Natural killer cell treated with Interleukin-12 subunit alpha and Interleukin-12 subunit beta and Interleukin-15 and Interleukin-18, amount 100 ng/mL, for 72 hours (primary cell): ENCODE data around the gene CEACAM3. TPM values are rescaled to one million over a fixed set of nuclear protein-coding genes. Genes with fewer than 3 reads are reported as not detected.

Source experiments
- ATAC-seq, 2 donors: fragments of 150-1000 bp; cut with Tn5 transposase in 1 of 2; sonication (Bioruptor Pico), chemical (Tn5 transposase) in 1 of 2; 2 replicates each; pipeline ENCODE4 v1.10.0; 2021
- DNase-seq: peaks from one replicate; pipeline ENCODE4 v3.0.0; 2022; ENCODE audit warnings: low spot score
- H3K27ac Mint-ChIP-seq, 2 donors: 1 replicate in 1 of 2; 2 replicates in 1 of 2; pipeline ENCODE4 v1.8.0; 2022; ENCODE audit warnings: mixed read lengths in 2 of 2, mild to moderate bottlenecking in 1 of 2, moderate library complexity in 1 of 2
- H3K27me3 Mint-ChIP-seq, 2 donors: 1 replicate in 1 of 2; 2 replicates in 1 of 2; pipeline ENCODE4 v1.8.0; 2022; ENCODE audit warnings: mixed read lengths in 2 of 2
- H3K36me3 Mint-ChIP-seq: one replicate; pipeline ENCODE4 v1.8.0; 2022; ENCODE audit warnings: mixed read lengths
- H3K4me1 Mint-ChIP-seq, 2 donors: 1 replicate in 1 of 2; 2 replicates in 1 of 2; pipeline ENCODE4 v1.8.0; 2022; ENCODE audit warnings: low read depth in 2 of 2, mixed read lengths in 2 of 2, mild to moderate bottlenecking in 1 of 2
- H3K4me3 Mint-ChIP-seq: one replicate; pipeline ENCODE4 v1.8.0; 2022; ENCODE audit warnings: mixed read lengths
- H3K9me3 Mint-ChIP-seq: 2 replicates; pipeline ENCODE4 v1.8.0; 2022; ENCODE audit warnings: mixed read lengths
- total RNA-seq, 2 donors: library from RNA; stranded (reverse); gene quantifications; one replicate each; pipeline ENCODE4 v1.2.3, GENCODE V29; 2022

The CEACAM3 gene
- total RNA-seq, 2 donors from 2014 or later, result not detected

- Mint-ChIP-seq H3K36me3 (peaks cover 22% of the 10 kb centered on the region), H3K4me1 (peaks cover 35 to 49% of the 10 kb centered on the region in 2 donors)
- peak; percentile 60 for DNase-seq
Observed at GRCh38 chr19:41860419-41861115, 64.2 kb downstream of the CEACAM3 start.

More at GRCh38 chr19:41860419-41861115, 64.2 kb downstream of the CEACAM3 start:
- no peaks in the 10 kb centered on the region for H3K27me3 Mint-ChIP-seq
- no peaks in the 10 kb centered on the region for H3K9me3 Mint-ChIP-seq
- peak overlapping the region; percentile 94 for H3K4me3 Mint-ChIP-seq
- H3K27ac Mint-ChIP-seq, result peak overlapping the region; percentile 93 to 98
- ATAC-seq, result no peak

Other genes with a start within 250 kb of the CEACAM3 start
- gene CEACAM21, start 220.4 kb upstream of the CEACAM3 start, total RNA-seq, result 10 to 100 TPM in 1 of 2 donors, 1 to 10 TPM in 1; 9.7 to 20.6 TPM
- not detected for gene CEACAM4, start 169.5 kb upstream of the CEACAM3 start, total RNA-seq
- gene CEACAM7, start 108.3 kb upstream of the CEACAM3 start, total RNA-seq, result not detected
- not detected for gene CEACAM5, start 88.0 kb upstream of the CEACAM3 start, total RNA-seq
- gene CEACAM6, start 41.1 kb upstream of the CEACAM3 start, total RNA-seq, result not detected
- gene LYPD4, start 48.1 kb downstream of the CEACAM3 start, total RNA-seq, result not detected
- gene DMRTC2, start 48.5 kb downstream of the CEACAM3 start, total RNA-seq, result not detected
- gene RPS19, start 63.7 kb downstream of the CEACAM3 start, total RNA-seq, result 1,000 to 10,000 TPM; 1,532 to 1,595 TPM
- 1 to 10 TPM in 1 of 2 donors, under 1 TPM in 1; 0.93 to 1.8 TPM for gene CD79A, start 80.7 kb downstream of the CEACAM3 start, total RNA-seq
- gene ARHGEF1, start 86.6 kb downstream of the CEACAM3 start, total RNA-seq, result 100 to 1,000 TPM; 321 to 444 TPM
- under 1 TPM; 0.67 TPM for gene ERFL, start 131.9 kb downstream of the CEACAM3 start, total RNA-seq
- 10 to 100 TPM; 79.6 to 89.7 TPM for gene RABAC1, start 162.7 kb downstream of the CEACAM3 start, total RNA-seq
- gene ATP1A3, start 197.6 kb downstream of the CEACAM3 start, total RNA-seq, result 1 to 10 TPM; 2.0 to 4.2 TPM